Measurements from ENCODE around the gene PRR23E.

Gene PRR23E

GRCh38 chr3:127209840-127210653 lies 17.1 kb downstream of the PRR23E start:
- DNase-seq (ENCODE audit: low spot score), result no peak

DNA sequence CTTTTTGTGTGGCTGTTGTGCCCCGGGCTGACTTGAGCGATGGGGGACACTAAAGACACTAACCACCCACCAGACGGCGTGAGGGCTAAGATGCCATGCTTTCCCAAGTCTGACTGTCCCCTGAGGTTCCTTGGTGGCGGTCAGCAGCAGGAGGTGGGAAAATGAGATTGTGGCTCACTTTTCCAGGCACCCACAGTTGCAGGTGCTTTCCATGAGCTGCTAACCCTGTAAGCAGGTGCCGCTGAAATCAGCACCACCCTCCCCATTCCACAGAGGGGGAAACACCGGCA lies 17.7 kb downstream of the PRR23E start:
- DNase-seq (ENCODE audit: low spot score), result no peak

DNA sequence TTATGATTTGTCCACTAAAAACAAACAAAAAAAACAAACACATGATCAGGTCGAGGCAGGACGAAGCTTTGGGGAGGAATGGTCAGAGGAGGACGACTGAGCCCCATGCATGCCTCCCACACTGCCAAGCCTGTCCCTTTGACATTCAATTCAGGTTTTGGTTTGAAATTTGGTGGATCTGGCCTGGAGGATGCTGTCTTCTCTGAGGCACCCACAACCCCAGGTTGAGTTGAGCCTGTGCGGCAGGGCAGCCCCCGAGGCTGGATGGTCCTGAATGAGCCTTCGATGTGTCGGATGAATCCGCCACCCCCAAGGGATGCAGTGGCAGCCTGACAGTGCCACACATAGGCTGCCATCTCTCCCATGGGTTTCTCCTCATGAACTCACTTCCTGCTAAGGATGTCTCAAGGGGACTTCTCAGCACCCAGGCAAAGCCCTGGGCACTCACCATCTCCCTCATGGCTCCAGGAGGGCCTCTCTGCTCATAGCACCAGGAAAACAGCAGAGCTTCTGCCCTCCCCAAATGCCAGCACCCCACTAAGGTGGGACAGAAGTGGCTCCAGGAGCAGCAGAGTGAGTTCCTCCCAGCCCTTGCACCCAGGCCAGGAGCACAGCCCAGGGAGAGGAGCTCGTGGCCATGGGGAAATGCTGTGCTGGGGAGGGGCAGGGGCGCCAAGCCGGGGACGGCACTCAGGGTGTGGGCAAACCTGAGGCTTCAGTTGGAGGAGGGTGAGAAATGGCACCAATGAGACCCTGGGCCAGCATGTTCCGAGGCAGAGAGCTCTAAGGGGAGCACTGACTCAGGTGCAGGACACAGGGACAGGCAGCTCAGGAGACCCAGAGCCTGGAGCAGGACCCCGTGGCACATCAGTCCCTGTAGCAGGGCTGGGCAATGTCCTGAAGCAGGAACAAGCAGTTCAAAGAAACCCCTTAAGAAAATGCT lies 18.5 kb downstream of the PRR23E start:
- no peak for DNase-seq (ENCODE audit: low spot score)

GRCh38 chr3:127212231-127212630 lies 19.3 kb downstream of the PRR23E start:
- no peak for DNase-seq (ENCODE audit: low spot score)

- no peak for DNase-seq (ENCODE audit: low spot score)
These were observed 19.8 kb downstream of the PRR23E start for GRCh38 chr3:127212711-127213110.

DNA sequence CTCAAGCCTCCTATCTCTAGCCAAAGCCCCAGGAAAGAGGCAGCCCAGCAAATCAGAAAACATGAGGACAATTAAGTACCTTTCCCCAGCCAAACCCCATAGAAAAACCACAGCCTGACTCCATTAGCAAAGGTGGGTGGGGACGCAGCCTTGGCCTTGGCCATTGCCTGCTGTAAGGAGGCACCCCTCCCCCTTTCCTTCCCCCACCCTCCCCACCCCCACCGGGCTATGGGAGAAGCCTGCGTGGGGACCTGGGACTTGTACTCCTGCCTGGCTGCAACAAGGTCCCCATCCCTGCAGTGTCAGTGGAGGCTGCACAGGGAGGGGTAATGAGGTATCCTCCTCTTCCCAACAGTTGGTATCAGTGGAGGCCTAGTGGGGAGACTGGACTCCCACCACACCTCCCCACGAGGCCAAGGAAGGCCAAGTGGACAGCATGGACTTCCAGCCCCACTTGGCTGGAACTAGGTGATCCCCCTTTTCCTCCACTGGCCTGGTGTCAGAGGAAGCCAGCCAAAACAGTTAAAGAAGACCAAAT lies 20.5 kb downstream of the PRR23E start:
- no peak for DNase-seq (ENCODE audit: low spot score)

GRCh38 chr3:127214975-127215374 lies 22.0 kb downstream of the PRR23E start:
- DNase-seq (ENCODE audit: low spot score), result no peak

- no peak for DNase-seq (ENCODE audit: low spot score)
These were observed 22.9 kb downstream of the PRR23E start for GRCh38 chr3:127215714-127216414.

DNA sequence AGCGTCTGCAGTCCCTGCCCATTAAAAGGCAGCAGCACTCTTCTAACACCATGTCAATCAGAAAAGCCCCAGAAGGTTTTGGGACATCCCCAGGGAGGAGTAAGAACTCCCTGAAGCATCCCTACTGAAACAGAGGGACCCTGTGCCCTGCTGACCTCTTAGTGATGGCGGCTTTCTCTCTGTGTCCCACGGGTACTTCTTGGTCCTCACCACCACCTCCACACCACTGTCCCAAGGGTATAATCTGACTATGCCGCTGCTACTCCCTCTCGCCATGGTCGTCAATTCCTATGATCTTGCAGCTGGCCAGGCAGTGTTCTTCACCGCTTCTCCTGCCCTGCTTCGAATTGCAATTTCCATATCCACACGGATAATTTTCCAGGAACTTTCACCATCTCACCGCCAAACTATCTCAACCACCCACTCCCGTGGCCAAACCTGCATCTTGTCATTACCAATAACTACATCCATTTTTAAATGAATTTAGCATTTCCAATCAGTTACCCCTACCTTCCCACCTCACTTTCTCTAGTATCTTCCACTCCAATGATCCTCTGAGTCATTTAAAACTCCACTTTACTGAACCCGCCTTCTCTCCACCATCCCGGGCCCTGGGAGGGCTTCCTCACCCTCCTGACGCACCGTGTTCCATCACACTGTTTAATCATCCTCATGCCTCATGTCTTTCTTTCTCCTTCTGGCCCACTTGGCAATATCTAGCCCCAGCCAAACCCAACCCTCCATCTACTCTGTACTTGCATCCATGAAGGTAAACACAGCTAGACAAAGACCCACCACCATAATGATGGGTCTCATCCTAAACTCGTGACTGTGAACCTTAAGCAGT lies 23.7 kb downstream of the PRR23E start:
- DNase-seq (ENCODE audit: low spot score), result no peak

DNA sequence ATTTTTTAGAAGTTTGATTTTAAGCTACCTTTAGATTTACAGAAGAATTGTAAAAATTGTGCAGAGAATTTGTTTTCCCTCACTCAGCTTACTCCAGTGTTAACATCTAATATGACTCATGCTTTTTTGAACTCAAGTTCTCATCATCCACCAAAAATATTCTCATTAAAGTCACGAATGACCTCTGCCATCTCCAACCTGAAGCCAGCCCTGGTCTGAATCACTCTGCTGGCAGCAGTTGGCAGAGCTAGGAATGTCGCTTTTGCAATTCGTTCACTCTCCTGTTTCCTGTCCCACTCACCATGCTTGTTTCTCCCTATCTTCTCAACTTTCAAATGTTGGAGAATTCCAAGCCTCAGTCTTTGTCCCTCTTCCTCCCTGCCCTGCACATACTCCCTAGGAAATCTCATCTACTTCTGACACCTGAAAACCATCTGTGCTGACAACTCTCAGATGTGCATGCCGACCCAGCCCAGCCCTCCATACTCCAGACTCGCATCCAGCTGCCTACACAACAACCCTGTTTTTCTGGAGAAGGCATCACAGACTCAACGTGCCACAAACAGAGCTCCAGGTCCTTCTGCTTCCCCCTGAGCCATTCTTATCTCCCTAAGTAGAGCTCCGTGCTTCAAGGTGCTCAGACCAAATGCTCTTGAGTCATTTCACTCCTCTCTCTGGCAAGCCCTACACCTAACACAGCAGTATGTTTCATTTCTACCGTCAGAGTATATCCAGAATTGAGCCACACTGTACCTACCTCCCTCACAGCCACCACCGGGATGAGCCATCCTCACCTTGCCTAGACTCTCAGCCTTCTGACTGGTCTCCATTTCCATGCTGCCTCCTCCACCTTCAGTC lies 24.9 kb downstream of the PRR23E start:
- no peak for DNase-seq (ENCODE audit: low spot score)

- DNase-seq (ENCODE audit: low spot score), result no peak
These were observed 25.6 kb downstream of the PRR23E start for GRCh38 chr3:127218454-127218922.

DNA sequence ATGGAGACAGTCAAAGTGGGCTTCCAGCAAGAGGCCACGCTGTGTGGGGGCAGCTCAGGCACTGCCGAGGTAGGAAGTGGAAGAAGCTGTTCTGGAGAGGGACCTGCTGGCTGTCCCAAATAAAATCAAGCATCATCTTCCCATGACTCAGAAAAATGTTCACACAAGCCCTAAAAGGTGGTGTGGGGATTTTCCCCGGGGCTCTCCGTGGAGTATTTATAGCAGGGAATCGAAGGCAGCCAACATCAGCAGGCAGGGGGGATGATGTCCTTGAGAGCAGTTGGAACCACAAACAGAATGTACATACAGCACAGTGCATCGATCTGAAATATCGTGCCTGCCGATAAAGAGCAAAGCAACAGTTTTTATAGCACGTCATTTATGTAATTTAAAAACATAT lies 27.6 kb downstream of the PRR23E start:
- no peak for DNase-seq (ENCODE audit: low spot score)

DNA sequence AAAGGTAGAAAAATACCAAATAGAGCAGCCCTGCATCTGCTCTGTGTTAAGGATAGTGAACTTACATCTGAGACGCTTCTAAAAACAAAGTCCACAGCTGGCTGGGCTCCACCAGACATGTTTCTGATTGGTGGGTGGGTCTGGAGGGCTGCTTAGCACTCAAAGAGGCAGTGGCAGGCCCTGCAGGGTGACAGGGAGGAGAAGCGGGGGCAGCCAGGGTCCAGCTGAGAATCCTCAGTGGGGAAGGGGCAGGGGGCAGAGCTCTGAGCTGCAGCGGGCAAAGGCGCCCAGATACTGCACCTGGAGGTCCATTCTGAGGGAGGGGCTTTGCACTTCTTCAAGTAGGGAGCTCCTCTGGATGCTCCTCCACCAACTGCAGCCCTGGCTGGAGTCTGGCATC lies 28.1 kb downstream of the PRR23E start:
- DNase-seq (ENCODE audit: low spot score), result no peak

GRCh38 chr3:127221446-127222035 lies 28.6 kb downstream of the PRR23E start:
- DNase-seq (ENCODE audit: low spot score), result no peak

- DNase-seq (ENCODE audit: low spot score), result no peak
These were observed 29.2 kb downstream of the PRR23E start for GRCh38 chr3:127222163-127222562.

- DNase-seq (ENCODE audit: low spot score), result no peak
These were observed 29.7 kb downstream of the PRR23E start for GRCh38 chr3:127222664-127223063.

- no peak for DNase-seq (ENCODE audit: low spot score)
These were observed 31.2 kb downstream of the PRR23E start for GRCh38 chr3:127224118-127224517.

GRCh38 chr3:127226457-127226856 lies 33.5 kb downstream of the PRR23E start:
- no peak for DNase-seq (ENCODE audit: low spot score)

- no peak for DNase-seq (ENCODE audit: low spot score)
These were observed 34.3 kb downstream of the PRR23E start for GRCh38 chr3:127226946-127227842.
